H1 (cell line): Measurements from ENCODE around the gene SNORC. TPM values are rescaled to one million over a fixed set of nuclear protein-coding genes. Genes with fewer than 3 reads are reported as not detected.

ENCODE experiments used
- CTCF ChIA-PET: fragments of 300-600 bp; sonication (Branson Sonifier 250); formaldehyde crosslinking; loops from one replicate; lab custom pipeline; 2021; ENCODE audit not compliant: partially characterized antibody; lab: Charles Lee
- POLR2A ChIA-PET: fragments of 300-600 bp; sonication (Branson Sonifier 250); formaldehyde crosslinking; loops from one replicate; lab custom pipeline; 2021; ENCODE audit warnings: inconsistent platforms; ENCODE audit not compliant: partially characterized antibody; lab: Charles Lee
- DNase-seq, 2 experiments: peaks; one replicate each; pipeline versions ENCODE4 v3.0.0 to v3.0.0-alpha.2; 2010 to 2022; ENCODE audit warnings: low spot score in 2 of 2, low read depth in 1 of 2, mixed read lengths in 1 of 2
- FAIRE-seq: peaks from 2 replicates; lab custom pipeline; 2011; peaks lifted over from hg19 to GRCh38; lab: Jason Lieb, UNC
- H2AFZ ChIP-seq: 2 replicates; pipeline ENCODE4 v1.8.1; 2012; ENCODE audit warnings: low read length, inconsistent platforms
- H2AK5ac ChIP-seq: 2 replicates; pipeline ENCODE4 v1.6.1; 2013; ENCODE audit warnings: low read depth, low read length
- H2BK120ac ChIP-seq: replicated peaks from 2 replicates; pipeline ENCODE3; 2013; ENCODE audit warnings: low read depth, low read length, inconsistent platforms
- H2BK12ac ChIP-seq: 2 replicates; pipeline ENCODE4 v1.6.1; 2013; ENCODE audit warnings: low read depth, low read length
- H2BK15ac ChIP-seq: 2 replicates; pipeline ENCODE4 v1.6.1; 2013; ENCODE audit warnings: low read length
- H2BK20ac ChIP-seq: 2 replicates; pipeline ENCODE4 v1.6.1; 2013; ENCODE audit warnings: low read length
- H2BK5ac ChIP-seq: 2 replicates; pipeline ENCODE4 v1.6.1; 2013; ENCODE audit warnings: low read depth, low read length
- H3K14ac ChIP-seq: 2 replicates; pipeline ENCODE4 v1.6.1; 2013; ENCODE audit warnings: inconsistent platforms; ENCODE audit not compliant: insufficient read length
- H3K18ac ChIP-seq: 2 replicates; pipeline ENCODE4 v1.6.1; 2013; ENCODE audit warnings: low read length; ENCODE audit errors: extremely low read depth
- H3K23ac ChIP-seq: 2 replicates; pipeline ENCODE4 v1.6.1; 2013; ENCODE audit warnings: inconsistent platforms; ENCODE audit not compliant: insufficient read length
- H3K23me2 ChIP-seq: 2 replicates; pipeline ENCODE4 v1.6.1; 2013; ENCODE audit warnings: low read depth, low read length
- H3K27ac ChIP-seq: 2 replicates; pipeline ENCODE4 v1.6.1; 2011; ENCODE audit warnings: low read depth, low read length, inconsistent platforms
- H3K27me3 ChIP-seq, 4 experiments: replicated peaks in 1 of 4; 1 replicate in 1 of 4; 2 replicates in 3 of 4; pipeline versions ENCODE4 v1.6.1 to v1.8.1; 2011 to 2013; ENCODE audit warnings: low read length in 3 of 4, mild to moderate bottlenecking in 3 of 4, inconsistent platforms in 2 of 4, mixed read lengths in 2 of 4, moderate library complexity in 1 of 4; ENCODE audit not compliant: control insufficient read depth in 3 of 4, insufficient read depth in 3 of 4; ENCODE audit errors: extremely low read depth in 1 of 4
- H3K36me3 ChIP-seq, 4 experiments: 2 replicates each; pipeline versions ENCODE4 v1.6.1 to v1.8.1; 2011 to 2013; ENCODE audit warnings: mild to moderate bottlenecking in 4 of 4, low read length in 3 of 4, moderate library complexity in 2 of 4, control low read depth in 1 of 4, inconsistent platforms in 1 of 4; ENCODE audit not compliant: insufficient read depth in 4 of 4, control insufficient read depth in 2 of 4
- H3K4ac ChIP-seq: replicated peaks from 2 replicates; pipeline ENCODE3; 2013; ENCODE audit warnings: low read length, low read depth, mixed read lengths, inconsistent platforms; ENCODE audit not compliant: insufficient read length
- H3K4me1 ChIP-seq, 4 experiments: replicated peaks in 1 of 4; 1 replicate in 1 of 4; 2 replicates in 3 of 4; pipeline versions ENCODE4 v1.6.1 to v1.8.1; 2011 to 2013; ENCODE audit warnings: low read length in 3 of 4, inconsistent platforms in 2 of 4, mixed read lengths in 1 of 4; ENCODE audit not compliant: insufficient read depth in 4 of 4, control insufficient read depth in 3 of 4
- H3K4me2 ChIP-seq, 2 experiments: 2 replicates each; pipeline versions ENCODE4 v1.6.1 to v1.8.1; 2011 to 2013; ENCODE audit warnings: low read depth in 2 of 2, low read length in 2 of 2, control low read depth in 1 of 2, inconsistent platforms in 1 of 2, mild to moderate bottlenecking in 1 of 2; ENCODE audit not compliant: insufficient read depth in 1 of 2
- H3K4me3 ChIP-seq, 4 experiments: fragments of 200-600, 300-600 bp in 1 of 4; sonication (generic), shearing (Covaris generic), sonication (Bioruptor Twin) in 1 of 4; 2 replicates each; pipeline versions ENCODE4 v1.5.1 to v1.8.1; 2011 to 2016; ENCODE audit warnings: low read length in 4 of 4, low read depth in 3 of 4, control low read depth in 2 of 4, inconsistent platforms in 2 of 4, mild to moderate bottlenecking in 2 of 4, mixed read lengths in 1 of 4, moderate library complexity in 1 of 4; ENCODE audit not compliant: insufficient read depth in 2 of 4; ENCODE audit errors: extremely low read depth in 1 of 4
- H3K56ac ChIP-seq: replicated peaks from 2 replicates; pipeline ENCODE3; 2013; ENCODE audit warnings: low read depth, mild to moderate bottlenecking, mixed read lengths, low read length, inconsistent platforms; ENCODE audit not compliant: insufficient read length
- H3K79me1 ChIP-seq: 2 replicates; pipeline ENCODE4 v1.6.1; 2013; ENCODE audit warnings: low read depth, low read length, control low read depth
- H3K79me2 ChIP-seq, 2 experiments: 2 replicates each; pipeline versions ENCODE4 v1.6.1 to v1.8.1; 2012 to 2013; ENCODE audit warnings: low read length in 2 of 2, mild to moderate bottlenecking in 2 of 2, inconsistent platforms in 1 of 2; ENCODE audit not compliant: insufficient read depth in 2 of 2, control insufficient read depth in 1 of 2
- H3K9ac ChIP-seq, 4 experiments: replicated peaks in 1 of 4; 1 replicate in 1 of 4; 2 replicates in 3 of 4; pipeline versions ENCODE4 v1.6.1 to v1.8.1; 2011 to 2013; ENCODE audit warnings: low read depth in 3 of 4, low read length in 3 of 4, control low read depth in 2 of 4, mild to moderate bottlenecking in 2 of 4, moderate library complexity in 2 of 4, inconsistent platforms in 1 of 4; ENCODE audit errors: extremely low read depth in 1 of 4
- H3K9me3 ChIP-seq, 2 experiments: 2 replicates each; pipeline versions ENCODE4 v1.6.1 to v1.8.1; 2012 to 2013; ENCODE audit warnings: mild to moderate bottlenecking in 2 of 2, moderate library complexity in 2 of 2, control low read depth in 1 of 2, inconsistent platforms in 1 of 2, low read depth in 1 of 2, low read length in 1 of 2, mixed read lengths in 1 of 2; ENCODE audit not compliant: insufficient read depth in 2 of 2
- H4K20me1 ChIP-seq, 2 experiments: replicated peaks in 1 of 2; 2 replicates each; pipeline versions ENCODE3 to v1.8.1; 2011 to 2013; ENCODE audit warnings: inconsistent platforms in 2 of 2, low read length in 2 of 2, mild to moderate bottlenecking in 1 of 2; ENCODE audit not compliant: insufficient read depth in 2 of 2, control insufficient read depth in 1 of 2
- H4K5ac ChIP-seq: 2 replicates; pipeline ENCODE4 v1.6.1; 2013; ENCODE audit warnings: low read length, low read depth, mixed read lengths, inconsistent platforms; ENCODE audit not compliant: insufficient read length
- H4K8ac ChIP-seq: 2 replicates; pipeline ENCODE4 v1.8.0; 2013; ENCODE audit warnings: mild to moderate bottlenecking, moderate library complexity, low read length, inconsistent platforms; ENCODE audit not compliant: insufficient read depth; ENCODE audit errors: extremely low read depth
- H4K91ac ChIP-seq: replicated peaks from 2 replicates; pipeline ENCODE3; 2013; ENCODE audit warnings: low read length, mixed read lengths, inconsistent platforms; ENCODE audit not compliant: insufficient read length
- BACH1 ChIP-seq: IDR thresholded peaks from 2 replicates; pipeline ENCODE4 v1.6.1; 2012; ENCODE audit warnings: low read length, improper control_type of control experiment
- HDAC6 ChIP-seq: IDR thresholded peaks from one replicate; pipeline ENCODE4 v1.7.1; 2012; ENCODE audit warnings: low read depth, mild to moderate bottlenecking, inconsistent platforms, low read length, moderate library complexity
- KDM1A ChIP-seq: fragments of 200-600, 300-600 bp; sonication (generic); IDR thresholded peaks from 2 replicates; pipeline ENCODE4 v1.7.1; 2016; ENCODE audit warnings: mild to moderate bottlenecking, low read length, borderline replicate concordance
- polyA plus RNA-seq, 7 experiments: library from polyadenylated mRNA; depleted of rRNA in 3 of 7; stranded (reverse) in 5 of 7; unstranded in 2 of 7; fragments of >200 nt in 5 of 7; fragments of 200-250 nt in 2 of 7; gene quantifications; 1 replicate in 5 of 7; 2 replicates in 1 of 7; 4 replicates in 1 of 7; pipeline versions ENCODE4 v1.2.1 to v1.2.3, GENCODE V29; 2011 to 2013; ENCODE audit warnings: missing spikeins in 2 of 7, mixed read lengths in 2 of 7
- total RNA-seq: library from RNA; stranded (reverse); fragmentation: NEBNext Ultra II Directional; extraction: Animal tissue kit (Norgen Biotek cat#: 25700); gene quantifications from 2 replicates; pipeline ENCODE4 v1.2.1, GENCODE V29; 2021

The SNORC gene
- total and polyA plus RNA-seq, 2 of the 8 experiments (the other 6 are each of a cell fraction or from before 2014, with no cell fraction given): 1.6 to 1.8 TPM

DNA sequence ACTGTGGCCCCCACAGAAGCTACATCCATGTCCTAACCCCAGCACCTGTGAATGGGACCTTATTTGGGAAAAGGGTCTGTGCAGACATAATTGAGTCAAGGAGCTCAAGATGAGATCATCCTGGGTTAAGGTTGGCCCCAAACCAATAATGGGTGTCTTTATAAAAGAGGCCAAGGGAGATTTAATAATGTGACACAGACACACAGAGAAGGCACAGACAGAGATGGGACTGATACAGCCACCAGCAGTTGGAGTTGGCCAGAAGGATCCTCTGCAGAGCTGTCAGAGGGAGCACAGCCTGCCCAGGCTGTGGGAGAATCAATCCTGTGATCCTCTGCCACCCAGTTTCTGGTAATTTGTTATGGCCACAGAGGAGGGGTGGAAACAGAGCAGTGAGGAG lies 26.0 kb downstream of the SNORC start:
- Histone ChIP-seq H3K4ac (no peak overlapping the region), H3K9me3 (no peaks in the 10 kb centered on the region), H4K5ac (no peak overlapping the region), H3K18ac (no peak overlapping the region), H2AFZ (no peak overlapping the region), H3K36me3 (no peaks in the 10 kb centered on the region), H4K8ac (no peak overlapping the region), H2BK15ac (no peak overlapping the region), H2BK20ac (no peak overlapping the region), H3K79me2 (no peaks in the 10 kb centered on the region), H3K4me1 (peaks cover 4 to 11% (median 6%) of the 10 kb centered on the region in 4 experiments), H2BK120ac (no peak overlapping the region), H3K27ac (no peak overlapping the region), H3K23me2 (peaks cover 11% of the 10 kb centered on the region; the same call in 1 of the 2 replicates), H3K27me3 (peaks cover 0 to under 1% (median under 1%) of the 10 kb centered on the region in 4 experiments; a peak in 1 of 7 replicates), H3K14ac (no peak overlapping the region), H3K4me3 (no peak overlapping the region), H2AK5ac (no peak overlapping the region), H3K56ac (no peak overlapping the region), H4K91ac (no peak overlapping the region), H4K20me1 (peaks cover 0 to 2% of the 10 kb centered on the region in 2 experiments), H3K23ac (no peak overlapping the region), H3K4me2 (no peak overlapping the region), H2BK12ac (no peak overlapping the region), H2BK5ac (no peak overlapping the region), H3K79me1 (no peaks in the 10 kb centered on the region), H3K9ac (no peak overlapping the region)
- TF ChIP-seq HDAC6 (no peak), KDM1A (no peak), BACH1 (no peak)
- ChIA-PET CTCF (interaction anchor here (0.9 kb wide), 1 partner anchor 8 kb away, joined by 4 read pairs; no protein-coding TSS in a partner anchor), POLR2A (interaction anchor here (0.6 to 1.2 kb wide), 2 partner anchors 14 to 179 kb away, joined by 3 read pairs; no protein-coding TSS in a partner anchor)
- FAIRE-seq (no peak), DNase-seq (no peak)
